SK-N-SH (cell line): ENCODE measurements around the gene TOM1L2.

Experiments
- CTCF ChIP-seq: fragments of 200-600 bp; sonication (generic); IDR thresholded peaks from 2 replicates; pipeline ENCODE4 v1.6.1; 2017; ENCODE audit warnings: antibody characterized with exemption, mild to moderate bottlenecking, moderate library complexity
- ELF1 ChIP-seq: IDR thresholded peaks from 2 replicates; pipeline ENCODE4 v1.4.0; 2012
- EZH2phosphoT487 ChIP-seq: fragments of 200-600 bp; sonication (generic); IDR thresholded peaks from 2 replicates; pipeline ENCODE4 v1.6.1; 2017; ENCODE audit warnings: low read depth, mixed run types, mild to moderate bottlenecking, antibody characterized with exemption, moderate library complexity, borderline replicate concordance
- FOXM1 ChIP-seq: IDR thresholded peaks from 2 replicates; pipeline ENCODE4 v1.4.0; 2012; ENCODE audit warnings: low read depth, mild to moderate bottlenecking
- GABPA ChIP-seq: IDR thresholded peaks from 2 replicates; pipeline ENCODE4 v1.4.0; 2012; ENCODE audit warnings: low read depth, mild to moderate bottlenecking
- NRF1 ChIP-seq: IDR thresholded peaks from 2 replicates; pipeline ENCODE4 v1.6.1; 2012; ENCODE audit warnings: low read depth, mild to moderate bottlenecking, low read length
- REST ChIP-seq: IDR thresholded peaks from 2 replicates; pipeline ENCODE4 v1.6.1; 2012; ENCODE audit warnings: mild to moderate bottlenecking, low read depth, low read length, moderate library complexity
- SIN3A ChIP-seq: IDR thresholded peaks from 2 replicates; pipeline ENCODE4 v1.6.1; 2012; ENCODE audit warnings: low read depth, mild to moderate bottlenecking, low read length, moderate library complexity, borderline replicate concordance
- TAF1 ChIP-seq: IDR thresholded peaks from 2 replicates; pipeline ENCODE4 v1.6.1; 2012; ENCODE audit warnings: low read depth, mild to moderate bottlenecking, low read length, moderate library complexity, borderline replicate concordance
- TCF12 ChIP-seq: IDR thresholded peaks from 2 replicates; pipeline ENCODE4 v1.4.0; 2012
- YY1 ChIP-seq: IDR thresholded peaks from 2 replicates; pipeline ENCODE4 v1.4.0; 2012; ENCODE audit warnings: low read depth, mild to moderate bottlenecking
- ZBTB33 ChIP-seq: IDR thresholded peaks from 2 replicates; pipeline ENCODE4 v1.4.0; 2012; ENCODE audit warnings: low read depth, borderline replicate concordance
- TF ChIP-seq, protein P1 (sequence below): IDR thresholded peaks from 2 replicates; pipeline ENCODE4; 2012
- TF ChIP-seq, protein P2 (sequence below): IDR thresholded peaks from 2 replicates; pipeline ENCODE4 v1.4.0; 2012; ENCODE audit warnings: low read depth

DNA sequence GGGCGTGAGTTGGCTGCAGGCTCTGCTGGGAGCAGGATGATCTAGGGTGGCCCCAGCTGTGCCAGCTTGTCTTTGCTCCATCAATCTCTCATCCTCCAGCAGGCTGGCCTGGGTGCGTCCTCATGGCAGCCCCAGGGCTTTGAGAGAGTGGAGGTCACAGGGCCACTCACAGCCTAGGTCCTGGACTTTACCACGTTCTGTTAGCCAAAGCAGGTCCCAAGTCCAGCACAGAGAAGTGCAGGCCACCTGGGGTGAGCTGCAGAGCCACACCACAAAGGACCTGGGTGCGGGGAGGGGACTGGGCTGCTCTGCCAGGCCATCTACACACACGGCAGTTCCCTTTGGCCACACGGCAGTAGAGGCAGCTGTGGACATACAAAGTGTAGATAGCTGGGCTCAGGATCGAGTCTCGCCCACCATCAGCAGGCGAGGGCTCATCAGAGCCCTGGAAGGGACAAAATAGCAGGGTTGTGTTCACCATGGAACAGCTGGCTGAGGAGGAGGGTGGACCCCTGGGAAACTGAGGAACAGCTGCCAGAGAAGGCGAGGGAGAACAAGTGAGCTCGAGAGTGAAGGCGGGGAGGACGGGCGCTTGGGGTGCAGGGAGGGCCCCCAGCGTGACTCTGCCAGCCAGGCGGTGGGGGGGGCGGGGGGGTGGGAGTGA lies 165.5 kb downstream of the TOM1L2 start:
- no peak for TF ChIP-seq NRF1
- no peak for TF ChIP-seq FOXM1
- no peak for TF ChIP-seq EZH2phosphoT487
- TF ChIP-seq ELF1, result no peak
- no peak for TF ChIP-seq CTCF
- no peak for TF ChIP-seq ZBTB33
- TF ChIP-seq SIN3A, result no peak
- TF ChIP-seq, protein P1, sequence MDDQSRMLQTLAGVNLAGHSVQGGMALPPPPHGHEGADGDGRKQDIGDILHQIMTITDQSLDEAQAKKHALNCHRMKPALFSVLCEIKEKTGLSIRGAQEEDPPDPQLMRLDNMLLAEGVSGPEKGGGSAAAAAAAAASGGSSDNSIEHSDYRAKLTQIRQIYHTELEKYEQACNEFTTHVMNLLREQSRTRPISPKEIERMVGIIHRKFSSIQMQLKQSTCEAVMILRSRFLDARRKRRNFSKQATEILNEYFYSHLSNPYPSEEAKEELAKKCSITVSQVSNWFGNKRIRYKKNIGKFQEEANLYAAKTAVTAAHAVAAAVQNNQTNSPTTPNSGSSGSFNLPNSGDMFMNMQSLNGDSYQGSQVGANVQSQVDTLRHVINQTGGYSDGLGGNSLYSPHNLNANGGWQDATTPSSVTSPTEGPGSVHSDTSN, result no peak
- TF ChIP-seq TCF12, result no peak
- no peak for TF ChIP-seq YY1
- no peak for TF ChIP-seq GABPA
- no peak for TF ChIP-seq TAF1
- no peak for TF ChIP-seq REST
- TF ChIP-seq, protein P2, sequence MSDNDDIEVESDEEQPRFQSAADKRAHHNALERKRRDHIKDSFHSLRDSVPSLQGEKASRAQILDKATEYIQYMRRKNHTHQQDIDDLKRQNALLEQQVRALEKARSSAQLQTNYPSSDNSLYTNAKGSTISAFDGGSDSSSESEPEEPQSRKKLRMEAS, result no peak
